GM10266 (cell line): ENCODE results near the gene ANKRD24.
"Not testable (repeated sequence)": the region's sequence is repeated elsewhere in the genome, so short reads cannot be mapped to it uniquely, and the experiment has no call there.

ENCODE experiments used
- DNase-seq: peaks from one replicate; pipeline ENCODE4 v3.0.0; 2012; ENCODE audit errors: extremely low spot score
- TF ChIP-seq, protein P1 (sequence below): IDR thresholded peaks from 2 replicates; pipeline ENCODE4 v1.5.1; 2012; ENCODE audit warnings: mild to moderate bottlenecking, low read depth; ENCODE audit not compliant: control insufficient read depth, insufficient read depth; ENCODE audit errors: missing control alignments

The ANKRD24 gene

DNA sequence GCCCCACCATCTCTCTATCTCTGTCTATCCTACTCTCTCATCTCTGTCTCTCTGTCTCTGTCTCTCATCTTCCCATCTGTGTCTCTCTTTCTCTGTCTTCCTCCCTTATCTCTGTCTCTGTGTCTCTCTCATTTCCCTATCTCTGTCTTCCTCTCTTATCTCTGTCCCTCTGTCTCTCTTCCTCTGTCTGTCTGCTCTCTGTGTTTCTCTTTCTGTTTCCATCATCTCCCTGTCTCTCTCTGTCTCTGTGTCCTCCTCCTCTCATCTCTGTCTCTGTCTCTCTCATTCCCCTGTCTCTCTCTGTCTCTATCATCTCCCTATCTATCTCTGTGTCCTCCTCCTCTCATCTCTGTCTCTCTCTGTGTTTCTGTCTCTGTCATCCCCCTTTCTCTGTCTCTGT is 45.3 kb downstream of the ANKRD24 start:
- no peak for DNase-seq
- TF ChIP-seq, protein P1, sequence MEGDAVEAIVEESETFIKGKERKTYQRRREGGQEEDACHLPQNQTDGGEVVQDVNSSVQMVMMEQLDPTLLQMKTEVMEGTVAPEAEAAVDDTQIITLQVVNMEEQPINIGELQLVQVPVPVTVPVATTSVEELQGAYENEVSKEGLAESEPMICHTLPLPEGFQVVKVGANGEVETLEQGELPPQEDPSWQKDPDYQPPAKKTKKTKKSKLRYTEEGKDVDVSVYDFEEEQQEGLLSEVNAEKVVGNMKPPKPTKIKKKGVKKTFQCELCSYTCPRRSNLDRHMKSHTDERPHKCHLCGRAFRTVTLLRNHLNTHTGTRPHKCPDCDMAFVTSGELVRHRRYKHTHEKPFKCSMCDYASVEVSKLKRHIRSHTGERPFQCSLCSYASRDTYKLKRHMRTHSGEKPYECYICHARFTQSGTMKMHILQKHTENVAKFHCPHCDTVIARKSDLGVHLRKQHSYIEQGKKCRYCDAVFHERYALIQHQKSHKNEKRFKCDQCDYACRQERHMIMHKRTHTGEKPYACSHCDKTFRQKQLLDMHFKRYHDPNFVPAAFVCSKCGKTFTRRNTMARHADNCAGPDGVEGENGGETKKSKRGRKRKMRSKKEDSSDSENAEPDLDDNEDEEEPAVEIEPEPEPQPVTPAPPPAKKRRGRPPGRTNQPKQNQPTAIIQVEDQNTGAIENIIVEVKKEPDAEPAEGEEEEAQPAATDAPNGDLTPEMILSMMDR = no peak

DNA sequence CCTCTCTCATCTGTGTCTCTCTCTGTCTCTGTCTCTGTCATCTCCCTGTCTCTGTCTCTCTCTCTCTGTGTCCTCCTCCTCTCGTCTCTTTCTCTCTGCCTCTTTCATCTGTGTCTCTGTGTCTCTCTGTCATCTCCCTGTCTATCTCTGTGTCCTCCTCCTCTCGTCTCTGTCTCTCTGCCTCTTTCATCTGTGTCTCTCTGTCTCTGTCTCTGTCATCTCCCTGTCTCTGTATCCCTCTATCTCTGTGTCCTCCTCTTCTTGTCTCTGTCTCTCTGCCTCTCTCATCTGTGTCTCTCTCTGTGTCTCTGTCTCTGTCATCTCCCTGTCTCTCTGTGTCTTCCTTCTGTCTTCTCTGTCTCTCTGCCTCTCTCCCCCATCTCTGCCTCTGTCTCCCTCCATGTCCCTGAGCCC is 46.3 kb downstream of the ANKRD24 start:
- no peak for DNase-seq
- TF ChIP-seq, protein P1 = no peak

DNA sequence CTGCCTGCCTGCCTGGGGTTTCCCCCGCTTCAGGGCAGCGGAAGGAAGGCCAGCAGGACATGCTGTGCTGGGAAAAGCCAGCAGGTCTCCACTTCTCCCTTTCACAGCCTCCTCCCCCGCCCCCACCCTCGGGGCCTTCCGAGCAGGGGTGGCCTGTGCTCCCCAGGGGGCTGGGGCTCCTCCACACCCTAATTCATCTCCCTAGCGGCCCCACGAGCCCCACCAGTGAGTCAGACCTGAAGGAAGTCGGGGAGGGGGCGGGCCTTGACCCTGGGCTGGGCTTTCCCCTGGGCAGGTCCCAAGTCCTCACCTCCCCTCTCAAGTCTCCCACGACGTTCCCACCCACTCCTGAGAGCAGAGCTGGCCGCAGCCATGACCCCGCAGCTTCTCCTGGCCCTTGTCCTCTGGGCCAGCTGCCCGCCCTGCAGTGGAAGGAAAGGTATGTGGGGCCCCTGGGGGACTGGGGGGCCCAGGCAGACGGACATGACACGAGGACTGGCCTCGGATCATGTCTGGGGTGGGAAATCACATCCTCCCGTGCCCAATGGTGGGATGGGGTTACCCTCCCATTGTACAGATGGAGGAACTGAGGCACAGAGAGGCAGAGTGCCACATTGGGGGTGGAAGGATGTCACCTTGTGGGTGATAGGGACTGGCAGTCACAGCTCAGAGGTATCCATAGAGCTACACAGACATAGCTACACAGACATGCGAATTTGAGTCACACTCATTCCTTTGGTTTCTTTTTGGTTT is 46.9 kb downstream of the ANKRD24 start, which contains the start of gene EBI3:
Gene EBI3 (plus strand): TSS at position 345 of the 753 bp plus-strand sequence. CDS start 28 bp downstream, at position 373.
- TF ChIP-seq, protein P1 = no peak
- peak; percentile 88 for DNase-seq

DNA sequence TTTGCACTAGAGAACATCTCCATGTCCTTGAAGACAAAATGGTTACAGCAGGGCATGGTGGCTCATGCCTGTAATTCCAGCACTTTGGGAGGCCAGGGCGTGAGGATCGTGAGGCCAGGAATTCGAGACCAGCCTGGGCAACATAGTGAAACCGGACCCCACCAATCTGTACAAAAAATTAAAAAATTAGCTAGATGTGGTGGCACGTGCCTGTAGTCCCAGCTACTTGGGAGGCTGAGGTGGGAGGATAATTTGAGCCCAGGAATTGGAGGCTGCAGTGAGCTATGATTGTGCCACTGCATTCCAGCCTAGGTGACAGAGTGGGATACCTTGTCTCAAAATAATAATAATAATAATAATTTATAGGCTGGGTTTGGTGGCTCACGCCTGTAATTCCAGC is 47.7 kb downstream of the ANKRD24 start:
- DNase-seq = not testable (repeated sequence)

DNA sequence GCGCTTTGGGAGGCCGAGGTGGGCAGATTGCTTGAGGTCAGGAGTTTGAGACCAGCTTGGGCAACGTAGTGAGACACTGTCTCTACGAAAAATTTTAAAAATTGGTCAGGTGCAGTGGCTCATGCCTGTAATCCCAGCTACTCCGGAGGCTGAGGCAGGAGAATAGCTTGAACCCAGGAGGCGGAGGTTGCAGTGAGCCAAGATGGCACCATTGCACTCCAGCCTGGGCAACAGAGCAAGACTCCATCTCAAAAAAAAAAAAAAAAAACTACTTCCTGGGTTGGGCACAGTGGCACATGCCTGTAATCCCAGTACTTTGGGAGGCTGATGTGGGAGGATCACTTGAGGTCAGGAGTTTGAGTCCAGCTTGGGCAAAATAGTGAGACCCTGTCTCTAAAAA is 49.0 kb downstream of the ANKRD24 start:
- not testable (repeated sequence) for DNase-seq

DNA sequence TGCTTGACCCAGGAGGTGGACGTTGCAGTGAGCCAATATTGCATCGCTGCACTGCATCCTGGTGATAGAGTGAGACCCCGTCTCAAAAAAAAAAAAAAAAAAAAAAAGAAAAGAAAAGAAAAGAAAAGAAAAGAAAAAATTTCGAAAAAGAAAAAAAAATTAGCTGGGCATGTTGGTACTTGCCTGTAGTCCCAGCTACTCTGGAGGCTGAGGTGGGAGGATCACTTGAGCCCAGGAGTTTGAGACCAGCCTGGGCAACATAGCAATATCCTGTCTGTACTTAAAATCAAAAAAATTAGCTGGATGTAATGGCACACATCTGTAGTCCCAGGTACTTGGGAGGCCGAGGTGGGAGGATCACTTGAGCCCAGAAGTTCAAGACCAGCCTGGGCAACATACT is 49.6 kb downstream of the ANKRD24 start:
- DNase-seq = not testable (repeated sequence)

DNA sequence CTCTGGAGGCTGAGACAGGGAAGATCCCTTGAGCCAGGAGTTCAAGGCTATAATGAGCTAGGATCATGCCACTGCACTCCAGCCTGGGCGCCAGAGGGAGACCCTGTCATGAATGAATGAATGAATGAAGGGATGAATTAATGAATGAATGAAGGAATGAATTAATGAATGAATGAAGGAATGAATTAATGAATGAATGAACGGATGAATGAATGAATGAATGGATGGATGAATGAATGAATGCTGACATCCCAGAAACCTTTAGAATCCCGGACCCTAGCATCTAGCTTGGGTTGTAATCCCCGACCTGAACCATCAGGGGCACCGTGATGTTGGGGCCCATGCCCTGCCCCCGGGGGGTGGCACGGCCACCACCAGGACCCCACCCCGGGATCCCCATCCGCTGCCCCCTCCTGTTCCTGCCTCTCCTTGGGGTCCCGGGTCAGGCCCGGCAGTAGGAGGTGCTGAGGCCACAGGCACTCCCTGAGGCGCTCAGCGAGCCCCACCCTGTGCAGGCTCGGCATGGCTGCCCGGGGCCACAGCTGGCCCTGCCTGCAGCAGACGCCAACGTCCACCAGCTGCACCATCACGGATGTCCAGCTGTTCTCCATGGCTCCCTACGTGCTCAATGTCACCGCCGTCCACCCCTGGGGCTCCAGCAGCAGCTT is 50.3 kb downstream of the ANKRD24 start:
- TF ChIP-seq, protein P1 = no peak
- no peak for DNase-seq

DNA sequence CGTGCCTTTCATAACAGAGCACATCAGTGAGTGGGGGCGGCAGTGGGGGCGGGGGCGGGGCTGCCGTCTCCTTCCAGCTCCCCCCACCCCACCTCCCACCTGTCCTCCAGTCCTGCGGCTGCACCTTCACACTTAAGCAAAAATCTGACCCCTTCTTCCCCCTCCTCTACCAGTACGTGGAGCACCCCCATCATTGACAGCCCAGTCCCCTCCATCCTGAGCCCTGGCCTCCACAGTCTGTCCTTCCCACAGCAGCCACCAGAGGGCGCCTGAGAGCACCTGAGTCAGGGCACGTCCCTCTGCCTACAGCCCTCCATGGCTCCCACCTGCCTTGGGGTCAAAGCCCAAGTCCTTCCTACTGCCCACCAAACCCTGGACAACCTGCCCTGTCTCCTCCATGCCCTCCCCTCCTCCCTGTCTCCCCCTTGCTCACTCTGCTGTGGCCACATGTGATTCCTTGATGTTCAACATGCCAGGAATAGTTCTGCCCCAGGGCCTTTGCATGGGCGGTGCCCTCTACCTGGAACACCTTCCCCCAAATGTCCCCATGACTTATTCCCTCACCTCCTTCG is 50.9 kb downstream of the ANKRD24 start:
- TF ChIP-seq, protein P1 = peak; percentile 96
- DNase-seq = no peak
